ENCODE results near the gene FOXP2. TPM values are rescaled to one million over a fixed set of nuclear protein-coding genes. Genes with fewer than 3 reads are reported as not detected.
"Not testable (repeated sequence)": the region's sequence is repeated elsewhere in the genome, so short reads cannot be mapped to it uniquely, and the experiment has no call there.

The FOXP2 gene
- total and polyA plus RNA-seq, 4 donors = 15.6 to 27.5 (median 17.8) TPM

- no peaks in the 10 kb centered on the region for H3K27me3 ChIP-seq (ENCODE audit: control insufficient read depth, insufficient read depth, low read length)
- no peak for DNase-seq (ENCODE audit: low read depth in 4 of 6, low spot score in 6 of 6)
- peaks cover 1% of the 10 kb centered on the region for H3K9me3 ChIP-seq (ENCODE audit: control insufficient read depth, insufficient read depth, low read length)
- no peaks in the 10 kb centered on the region for H3K36me3 ChIP-seq (ENCODE audit: control insufficient read depth, insufficient read depth, low read length)
- no peak overlapping the region for H3K27ac ChIP-seq (ENCODE audit: low read depth, low read length)
- no peaks in the 10 kb centered on the region for H3K4me1 ChIP-seq (ENCODE audit: control insufficient read depth, insufficient read depth, low read length)
- WGBS (ENCODE audit: insufficient coverage) = no CpG with 5 or more reads among the region's 1 CpG
- no peak overlapping the region for H3K4me3 ChIP-seq (ENCODE audit: low read depth, low read length)
These were observed 107.5 kb downstream of the FOXP2 start for GRCh38 chr7:114522081-114522480.

- DNase-seq (ENCODE audit: low read depth in 4 of 6, low spot score in 6 of 6) = no peak
- no peak overlapping the region for H3K4me3 ChIP-seq (ENCODE audit: low read depth, low read length)
- H3K27ac ChIP-seq (ENCODE audit: low read depth, low read length) = no peak overlapping the region
- no peaks in the 10 kb centered on the region for H3K36me3 ChIP-seq (ENCODE audit: control insufficient read depth, insufficient read depth, low read length)
- WGBS (ENCODE audit: insufficient coverage) = 100% methylated on average over 3 of the region's 3 CpGs
- no peaks in the 10 kb centered on the region for H3K9me3 ChIP-seq (ENCODE audit: control insufficient read depth, insufficient read depth, low read length)
- no peaks in the 10 kb centered on the region for H3K4me1 ChIP-seq (ENCODE audit: control insufficient read depth, insufficient read depth, low read length)
- H3K27me3 ChIP-seq (ENCODE audit: control insufficient read depth, insufficient read depth, low read length) = no peaks in the 10 kb centered on the region
These were observed 113.0 kb downstream of the FOXP2 start for GRCh38 chr7:114527589-114527988.

GRCh38 chr7:114530057-114530611 is 115.5 kb downstream of the FOXP2 start:
- Histone ChIP-seq H3K4me1 (ENCODE audit: control insufficient read depth, insufficient read depth, low read length) (no peaks in the 10 kb centered on the region), H3K9me3 (ENCODE audit: control insufficient read depth, insufficient read depth, low read length) (no peaks in the 10 kb centered on the region), H3K27me3 (ENCODE audit: control insufficient read depth, insufficient read depth, low read length) (no peaks in the 10 kb centered on the region), H3K36me3 (ENCODE audit: control insufficient read depth, insufficient read depth, low read length) (no peaks in the 10 kb centered on the region), H3K4me3 (ENCODE audit: low read depth, low read length) (no peak overlapping the region), H3K27ac (ENCODE audit: low read depth, low read length) (no peak overlapping the region)
- peak in 1 of 6 donors; percentile 23 for DNase-seq (ENCODE audit: low read depth in 4 of 6, low spot score in 6 of 6)
- WGBS (ENCODE audit: insufficient coverage) = no CpG with 5 or more reads among the region's 5 CpGs

- H3K4me3 ChIP-seq (ENCODE audit: low read depth, low read length) = no peak overlapping the region
- H3K27ac ChIP-seq (ENCODE audit: low read depth, low read length) = no peak overlapping the region
- H3K4me1 ChIP-seq (ENCODE audit: control insufficient read depth, insufficient read depth, low read length) = no peaks in the 10 kb centered on the region
- no peaks in the 10 kb centered on the region for H3K36me3 ChIP-seq (ENCODE audit: control insufficient read depth, insufficient read depth, low read length)
- H3K9me3 ChIP-seq (ENCODE audit: control insufficient read depth, insufficient read depth, low read length) = no peaks in the 10 kb centered on the region
- DNase-seq (ENCODE audit: low read depth in 4 of 6, low spot score in 6 of 6) = no peak
- H3K27me3 ChIP-seq (ENCODE audit: control insufficient read depth, insufficient read depth, low read length) = no peaks in the 10 kb centered on the region
These were observed 116.7 kb downstream of the FOXP2 start for GRCh38 chr7:114531326-114531725.

GRCh38 chr7:114533131-114533530 is 118.5 kb downstream of the FOXP2 start:
- Histone ChIP-seq H3K36me3 (ENCODE audit: control insufficient read depth, insufficient read depth, low read length) (no peaks in the 10 kb centered on the region), H3K4me3 (ENCODE audit: low read depth, low read length) (no peak overlapping the region), H3K4me1 (ENCODE audit: control insufficient read depth, insufficient read depth, low read length) (no peaks in the 10 kb centered on the region), H3K27me3 (ENCODE audit: control insufficient read depth, insufficient read depth, low read length) (no peaks in the 10 kb centered on the region), H3K27ac (ENCODE audit: low read depth, low read length) (peak overlapping the region; percentile 16), H3K9me3 (ENCODE audit: control insufficient read depth, insufficient read depth, low read length) (no peaks in the 10 kb centered on the region)
- WGBS (ENCODE audit: insufficient coverage) = 10% methylated on average over 1 of the region's 3 CpGs
- DNase-seq (ENCODE audit: low read depth in 4 of 6, low spot score in 6 of 6) = peak in 3 of 6 donors; percentile 5 to 76 (median 74)

GRCh38 chr7:114534953-114535352 is 120.3 kb downstream of the FOXP2 start:
- no peaks in the 10 kb centered on the region for H3K36me3 ChIP-seq (ENCODE audit: control insufficient read depth, insufficient read depth, low read length)
- H3K27me3 ChIP-seq (ENCODE audit: control insufficient read depth, insufficient read depth, low read length) = no peaks in the 10 kb centered on the region
- no peak overlapping the region for H3K4me3 ChIP-seq (ENCODE audit: low read depth, low read length)
- no peaks in the 10 kb centered on the region for H3K9me3 ChIP-seq (ENCODE audit: control insufficient read depth, insufficient read depth, low read length)
- peak in 1 of 6 donors; percentile 75 for DNase-seq (ENCODE audit: low read depth in 4 of 6, low spot score in 6 of 6)
- H3K27ac ChIP-seq (ENCODE audit: low read depth, low read length) = no peak overlapping the region
- H3K4me1 ChIP-seq (ENCODE audit: control insufficient read depth, insufficient read depth, low read length) = no peaks in the 10 kb centered on the region
- 39% methylated on average over 2 of the region's 2 CpGs for WGBS (ENCODE audit: insufficient coverage)

- peak in 2 of 6 donors; percentile 35 to 54 for DNase-seq (ENCODE audit: low read depth in 4 of 6, low spot score in 6 of 6)
- Histone ChIP-seq H3K27ac (ENCODE audit: low read depth, low read length) (no peak overlapping the region), H3K4me3 (ENCODE audit: low read depth, low read length) (no peak overlapping the region), H3K9me3 (ENCODE audit: control insufficient read depth, insufficient read depth, low read length) (no peaks in the 10 kb centered on the region), H3K27me3 (ENCODE audit: control insufficient read depth, insufficient read depth, low read length) (no peaks in the 10 kb centered on the region), H3K4me1 (ENCODE audit: control insufficient read depth, insufficient read depth, low read length) (no peaks in the 10 kb centered on the region), H3K36me3 (ENCODE audit: control insufficient read depth, insufficient read depth, low read length) (no peaks in the 10 kb centered on the region)
These were observed 125.0 kb downstream of the FOXP2 start for GRCh38 chr7:114539575-114539974.

- no CpG with 5 or more reads among the region's 1 CpG for WGBS (ENCODE audit: insufficient coverage)
- Histone ChIP-seq H3K9me3 (ENCODE audit: control insufficient read depth, insufficient read depth, low read length) (no peaks in the 10 kb centered on the region), H3K27ac (ENCODE audit: low read depth, low read length) (no peak overlapping the region), H3K4me1 (ENCODE audit: control insufficient read depth, insufficient read depth, low read length) (no peaks in the 10 kb centered on the region), H3K4me3 (ENCODE audit: low read depth, low read length) (no peak overlapping the region), H3K27me3 (ENCODE audit: control insufficient read depth, insufficient read depth, low read length) (no peaks in the 10 kb centered on the region), H3K36me3 (ENCODE audit: control insufficient read depth, insufficient read depth, low read length) (no peaks in the 10 kb centered on the region)
- DNase-seq (ENCODE audit: low read depth in 4 of 6, low spot score in 6 of 6) = no peak
These were observed 125.7 kb downstream of the FOXP2 start for GRCh38 chr7:114540291-114540690.

GRCh38 chr7:114547346-114547745 is 132.7 kb downstream of the FOXP2 start:
- H3K36me3 ChIP-seq (ENCODE audit: control insufficient read depth, insufficient read depth, low read length); H3K4me1 ChIP-seq (ENCODE audit: control insufficient read depth, insufficient read depth, low read length); H3K4me3 ChIP-seq (ENCODE audit: low read depth, low read length); H3K27me3 ChIP-seq (ENCODE audit: control insufficient read depth, insufficient read depth, low read length); DNase-seq (ENCODE audit: low read depth in 4 of 6, low spot score in 6 of 6); H3K9me3 ChIP-seq (ENCODE audit: control insufficient read depth, insufficient read depth, low read length); H3K27ac ChIP-seq (ENCODE audit: low read depth, low read length): not testable (repeated sequence)
- WGBS (ENCODE audit: insufficient coverage) = 100% methylated on average over 3 of the region's 14 CpGs

GRCh38 chr7:114548081-114548980 is 133.7 kb downstream of the FOXP2 start:
- no peaks in the 10 kb centered on the region for H3K4me1 ChIP-seq (ENCODE audit: control insufficient read depth, insufficient read depth, low read length)
- H3K27me3 ChIP-seq (ENCODE audit: control insufficient read depth, insufficient read depth, low read length) = no peaks in the 10 kb centered on the region
- H3K9me3 ChIP-seq (ENCODE audit: control insufficient read depth, insufficient read depth, low read length) = no peaks in the 10 kb centered on the region
- peak in 1 of 6 donors; percentile 26 for DNase-seq (ENCODE audit: low read depth in 4 of 6, low spot score in 6 of 6)
- no peak overlapping the region for H3K4me3 ChIP-seq (ENCODE audit: low read depth, low read length)
- WGBS (ENCODE audit: insufficient coverage) = no CpG with 5 or more reads among the region's 1 CpG
- no peak overlapping the region for H3K27ac ChIP-seq (ENCODE audit: low read depth, low read length)
- H3K36me3 ChIP-seq (ENCODE audit: control insufficient read depth, insufficient read depth, low read length) = no peaks in the 10 kb centered on the region

All from spinal cord (tissue), 10 donors.